HG03558 (cell line): ENCODE results near the gene OR5B21.

Experiments
- ATAC-seq: cut with Tn5 transposase; IDR thresholded peaks from one replicate; pipeline ENCODE4 v1.9.1; 2021; ENCODE audit warnings: moderate number of reproducible peaks; ENCODE audit not compliant: unreplicated experiment; ENCODE audit errors: extremely low read depth

The OR5B21 gene

DNA sequence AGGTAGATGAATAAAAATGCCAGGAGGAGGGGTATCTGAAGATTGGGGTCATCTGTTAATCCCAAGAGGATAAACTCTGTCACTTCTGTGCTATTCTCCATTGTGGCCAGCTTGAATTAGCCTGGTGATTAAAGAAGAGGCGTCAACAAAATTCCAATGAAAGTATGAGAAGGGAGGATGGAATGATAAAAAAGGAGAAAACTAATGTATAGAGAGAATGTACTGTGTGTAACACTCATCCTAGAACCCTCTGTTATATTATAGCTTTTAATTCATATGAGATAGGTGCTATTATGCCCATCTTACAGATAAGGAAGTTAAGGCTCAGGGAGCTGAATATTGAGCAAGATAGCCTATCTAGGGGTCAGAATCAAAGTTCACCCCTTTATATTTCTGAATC is at the start of gene OR5B21:
OR5B21 (minus strand) TSS at position 101 of the 400 bp plus-strand sequence; CDS start at position 101, 0 bp downstream.
- no peak for ATAC-seq

DNA sequence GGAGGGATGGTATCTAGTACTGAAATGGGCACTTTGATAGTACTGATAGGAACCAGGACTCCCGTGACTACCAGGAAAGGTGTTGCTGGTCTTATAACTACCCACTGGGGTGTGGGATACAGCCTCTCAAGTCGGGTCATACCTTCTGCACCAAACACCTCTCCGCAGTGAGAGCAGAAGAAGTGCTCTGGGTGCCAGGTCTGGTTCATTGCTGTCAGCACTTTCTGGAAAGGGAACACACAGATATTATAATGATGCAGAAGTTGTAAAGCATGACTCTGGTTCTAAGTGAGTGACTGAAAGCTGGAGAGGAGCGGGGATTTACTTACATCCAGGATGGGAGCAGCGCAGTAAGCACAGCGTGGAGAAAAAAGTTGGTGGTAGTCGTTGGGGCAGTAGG is 41.7 kb upstream of the OR5B21 start:
- ATAC-seq = no peak

GRCh38 chr11:58546841-58547240 is 38.9 kb upstream of the OR5B21 start:
- ATAC-seq = no peak

DNA sequence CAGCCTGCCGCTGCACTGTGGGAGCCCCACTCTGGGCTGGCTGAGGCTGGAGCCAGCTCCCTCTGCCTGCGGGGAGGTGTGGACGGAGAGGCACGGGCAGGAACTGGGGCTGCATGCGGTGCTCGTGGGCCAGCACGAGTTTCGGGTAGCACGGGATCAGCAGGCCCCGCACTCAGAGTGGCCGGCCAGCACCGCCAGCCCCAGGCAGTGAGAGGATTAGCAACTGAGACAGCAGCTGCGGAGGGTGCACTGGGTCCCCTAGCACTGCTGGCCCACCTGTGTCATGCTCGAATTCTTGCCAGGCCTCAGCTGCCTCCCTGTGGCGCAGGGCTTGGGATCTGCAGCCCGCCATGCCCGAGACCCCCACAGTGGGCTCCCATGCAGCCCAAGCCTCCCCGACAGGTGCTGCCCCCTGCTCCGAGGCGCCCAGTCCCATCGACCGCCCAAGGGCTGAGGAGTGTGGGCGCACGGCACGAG is 24.0 kb upstream of the OR5B21 start:
- ATAC-seq = no peak

DNA sequence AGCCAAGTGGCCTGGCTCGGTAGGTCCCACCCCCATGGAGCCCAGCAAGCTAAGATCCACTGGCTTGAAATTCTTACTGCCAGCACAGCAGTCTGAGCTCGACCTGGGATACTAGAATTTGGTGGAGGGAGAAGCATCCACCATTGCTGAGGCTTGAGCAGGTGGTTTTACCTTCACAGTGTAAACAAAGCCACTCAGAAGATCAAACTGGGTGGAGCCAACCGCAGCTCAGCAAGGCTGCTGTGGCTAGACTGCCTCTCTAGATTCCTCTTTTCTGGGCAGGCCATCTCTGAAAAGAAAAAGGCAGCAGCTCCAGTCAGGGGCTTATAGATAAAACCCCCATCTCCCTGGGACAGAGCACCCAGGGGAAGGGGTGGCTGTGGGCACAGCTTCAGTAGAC is 22.3 kb upstream of the OR5B21 start:
- no peak for ATAC-seq

- no peak for ATAC-seq
Observed at GRCh38 chr11:58527429-58527828, 19.5 kb upstream of the OR5B21 start.

DNA sequence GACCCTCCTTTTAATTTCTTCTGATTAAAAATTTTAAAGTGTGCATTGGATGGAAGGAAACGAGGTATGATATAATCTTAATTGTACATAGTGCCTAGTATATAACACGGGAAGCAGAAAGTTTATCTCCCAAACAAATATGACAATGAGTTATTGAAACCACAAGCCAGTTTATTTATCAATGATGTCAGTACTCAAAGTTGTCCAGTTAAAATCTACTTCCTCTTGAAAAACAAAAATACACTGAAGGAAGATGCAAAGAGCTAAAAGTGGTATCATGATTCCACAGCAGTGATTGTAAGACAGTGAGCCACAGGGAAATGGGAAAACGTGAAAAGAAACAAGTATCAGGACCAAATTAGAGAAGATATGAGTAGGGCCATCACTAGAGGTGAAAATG is 18.8 kb upstream of the OR5B21 start:
- ATAC-seq = no peak

- ATAC-seq = peak; percentile 77
Observed at GRCh38 chr11:58525037-58525614, 17.2 kb upstream of the OR5B21 start.

DNA sequence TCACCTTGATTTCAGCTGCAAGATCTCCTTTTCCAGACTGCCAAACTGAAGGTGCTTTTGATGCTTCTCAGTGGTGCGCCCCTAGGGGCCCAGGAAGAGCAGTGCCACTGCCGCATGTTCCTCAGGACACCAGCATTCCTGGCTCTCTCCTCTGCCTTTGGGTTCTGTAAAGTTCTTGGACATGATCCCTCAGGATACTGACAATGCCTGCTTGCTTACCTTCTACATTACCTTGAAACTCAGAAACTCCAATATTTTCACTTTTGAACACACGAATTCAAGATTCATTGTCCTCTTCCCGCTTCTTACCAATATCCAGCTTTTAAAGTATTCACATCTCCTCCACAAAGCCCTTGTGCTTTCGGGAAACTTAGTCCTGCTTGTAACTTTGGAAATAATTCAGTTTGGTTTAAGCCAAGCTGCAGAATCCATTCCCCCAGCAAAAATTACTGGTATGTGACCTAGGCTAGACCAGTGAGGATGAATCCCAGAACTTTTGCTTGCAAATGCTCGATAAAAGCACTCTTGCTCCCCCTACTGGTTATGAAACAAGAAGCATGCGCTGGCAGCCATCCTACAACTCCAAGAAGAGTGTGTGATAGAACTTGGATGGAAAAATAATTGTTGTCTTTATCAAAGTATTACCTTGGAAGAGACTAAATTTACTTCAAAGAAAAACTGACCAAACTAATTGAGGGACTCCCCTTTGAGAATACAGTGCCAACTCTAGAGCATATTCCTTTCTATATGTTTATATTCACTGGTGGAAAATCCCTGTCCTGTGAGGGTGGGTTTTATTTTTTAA is 16.5 kb upstream of the OR5B21 start:
- peak; percentile 19 for ATAC-seq

- no peak for ATAC-seq
Observed at GRCh38 chr11:58513747-58514367, 6.0 kb upstream of the OR5B21 start.

GRCh38 chr11:58511636-58512035 is 3.7 kb upstream of the OR5B21 start:
- no peak for ATAC-seq

DNA sequence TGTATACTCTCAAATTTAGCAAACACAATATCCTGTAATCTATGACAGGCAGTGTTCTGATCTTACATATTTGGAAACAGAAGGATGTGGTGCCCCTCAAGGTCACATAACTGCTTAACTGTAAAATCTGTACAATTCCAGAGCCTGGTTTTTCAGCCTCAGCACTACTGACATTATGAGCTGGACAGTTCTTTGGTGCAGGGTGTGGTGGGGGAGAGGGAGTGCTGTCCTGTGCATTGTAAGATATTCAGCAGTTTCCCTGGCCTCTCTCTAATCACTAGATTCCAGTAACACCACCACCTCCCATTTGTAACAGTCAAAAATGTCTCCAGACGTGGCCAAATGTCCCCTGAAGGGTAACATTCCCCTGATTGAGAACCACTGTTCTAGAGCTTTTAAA is 1.8 kb upstream of the OR5B21 start:
- no peak for ATAC-seq

- ATAC-seq = no peak
Observed at GRCh38 chr11:58508814-58509213, 909 bp upstream of the OR5B21 start.

- ATAC-seq = no peak
Observed at GRCh38 chr11:58507355-58507754, 550 bp downstream of the OR5B21 start.

GRCh38 chr11:58506935-58507334 is 970 bp downstream of the OR5B21 start:
- ATAC-seq = no peak

DNA sequence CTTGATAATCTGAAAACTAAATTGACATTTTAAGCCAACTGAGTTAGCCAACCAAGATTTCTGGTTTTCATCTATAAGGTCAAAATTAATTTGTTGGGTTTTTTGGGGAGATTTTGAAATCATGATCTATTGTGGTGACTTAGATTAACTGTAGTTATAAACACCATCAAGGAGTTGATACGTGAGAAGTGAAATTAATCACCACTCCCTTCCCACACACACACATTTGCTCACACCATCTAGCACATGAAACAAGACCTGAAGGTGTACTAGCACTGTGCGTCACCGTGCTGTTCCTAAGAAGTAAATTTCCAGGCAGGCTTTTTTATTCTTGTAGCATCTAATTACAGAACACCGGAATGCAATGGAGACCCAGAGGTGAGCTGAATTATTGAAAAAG is 2.1 kb downstream of the OR5B21 start:
- ATAC-seq = no peak

- ATAC-seq = no peak
Observed at GRCh38 chr11:58504232-58504631, 3.7 kb downstream of the OR5B21 start.

GRCh38 chr11:58503361-58503856 is 4.5 kb downstream of the OR5B21 start:
- peak; percentile 95 for ATAC-seq

DNA sequence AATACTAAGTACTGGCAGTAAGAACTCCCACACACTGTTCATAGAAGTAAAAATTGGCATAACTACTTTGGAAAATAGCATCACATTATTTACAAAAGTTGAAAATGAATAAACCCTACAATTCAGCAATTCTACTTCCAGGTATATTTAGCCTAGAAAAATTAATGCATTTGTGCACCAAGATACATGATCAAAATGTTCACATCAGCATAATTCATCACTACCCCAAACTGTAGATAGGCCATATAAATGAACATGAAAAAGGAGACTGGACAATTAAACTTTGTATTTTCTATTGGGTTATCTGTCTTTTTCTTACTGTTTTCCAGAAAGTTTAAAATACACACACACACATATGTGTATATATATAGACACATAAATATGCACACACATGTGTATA is 5.9 kb downstream of the OR5B21 start:
- no peak for ATAC-seq

GRCh38 chr11:58498464-58498863 is 9.4 kb downstream of the OR5B21 start:
- no peak for ATAC-seq

GRCh38 chr11:58497951-58498350 is 10.0 kb downstream of the OR5B21 start:
- no peak for ATAC-seq
